ENCODE results near the gene ACSL6.

DNA sequence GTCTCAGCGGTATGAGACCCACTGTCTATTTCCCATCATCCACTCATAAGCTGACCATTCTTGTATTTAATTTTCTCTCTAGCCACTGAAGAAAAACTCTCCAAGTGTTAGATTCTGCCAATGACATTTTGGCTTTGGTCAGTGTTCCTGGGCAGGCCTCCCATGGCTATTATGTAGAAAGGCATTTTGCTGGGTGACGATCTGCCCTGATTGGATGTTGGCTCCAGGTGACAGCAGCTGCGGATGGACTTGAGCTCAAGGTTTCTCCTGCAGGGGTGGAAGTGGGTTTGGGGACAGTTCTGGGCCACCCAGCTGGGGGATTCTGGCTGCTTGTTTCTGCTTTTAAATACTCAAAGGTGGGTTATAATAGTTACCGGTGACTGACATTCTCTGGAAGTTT is 31.6 kb downstream of the ACSL6 start:
- TF ChIP-seq CTCF (IDR thresholded peaks at IDR 0.05): no peak
- TF ChIP-seq POLR2A (IDR thresholded peaks at IDR 0.05): no peak
- no peak for TF ChIP-seq EP300 (IDR thresholded peaks at IDR 0.05)
